HG03565 (cell line): ENCODE measurements around the gene TMEM147.
"Not testable (repeated sequence)": the region's sequence is repeated elsewhere in the genome, so short reads cannot be mapped to it uniquely, and the experiment has no call there.

Experiments used
- ATAC-seq: cut with Tn5 transposase; IDR thresholded peaks from one replicate; pipeline ENCODE4 v1.9.1; 2021; ENCODE audit warnings: mild to moderate bottlenecking, moderate library complexity; ENCODE audit not compliant: unreplicated experiment

Gene TMEM147

GRCh38 chr19:35561436-35561835, 16.0 kb downstream of the TMEM147 start:
- no peak for ATAC-seq

GRCh38 chr19:35562336-35562735, 16.9 kb downstream of the TMEM147 start:
- no peak for ATAC-seq

GRCh38 chr19:35562776-35563175, 17.4 kb downstream of the TMEM147 start:
- no peak for ATAC-seq

GRCh38 chr19:35563207-35563829, 17.9 kb downstream of the TMEM147 start, which contains the start of gene ATP4A:
ATP4A (minus strand) TSS chr19:35563658; CDS start chr19:35563629, 29 bp downstream.
- ATAC-seq = no peak

- ATAC-seq = no peak
Measured at GRCh38 chr19:35565016-35565856, 19.8 kb downstream of the TMEM147 start.

- ATAC-seq = no peak
Measured at GRCh38 chr19:35566738-35567137, 21.3 kb downstream of the TMEM147 start.

GRCh38 chr19:35569281-35569781, 23.9 kb downstream of the TMEM147 start:
- ATAC-seq = no peak

GRCh38 chr19:35571406-35571965, 26.1 kb downstream of the TMEM147 start:
- ATAC-seq = no peak

- ATAC-seq = no peak
Measured at GRCh38 chr19:35577918-35578317, 32.5 kb downstream of the TMEM147 start.

- ATAC-seq = no peak
Measured at GRCh38 chr19:35578707-35579106, 33.3 kb downstream of the TMEM147 start.

- no peak for ATAC-seq
Measured at GRCh38 chr19:35582760-35583159, 37.3 kb downstream of the TMEM147 start.

GRCh38 chr19:35585848-35586247, 40.4 kb downstream of the TMEM147 start, which contains the start of gene PMIS2:
PMIS2 (plus strand) TSS chr19:35586173; CDS start chr19:35586260, 87 bp downstream.
- ATAC-seq = no peak

GRCh38 chr19:35587321-35587720, 41.9 kb downstream of the TMEM147 start:
- ATAC-seq = no peak

GRCh38 chr19:35590875-35591274, 45.4 kb downstream of the TMEM147 start:
- ATAC-seq = no peak

GRCh38 chr19:35592226-35592625, 46.8 kb downstream of the TMEM147 start:
- ATAC-seq = no peak

GRCh38 chr19:35595026-35595425, 49.6 kb downstream of the TMEM147 start:
- ATAC-seq = not testable (repeated sequence)

GRCh38 chr19:35595928-35596327, 50.5 kb downstream of the TMEM147 start:
- ATAC-seq = no peak

- ATAC-seq = no peak
Measured at GRCh38 chr19:35596366-35596999, 51.1 kb downstream of the TMEM147 start.
